Activated T-cell treated with anti-CD3 and anti-CD28 coated beads for 1 hour (primary cell): ENCODE data around the gene SLC26A11.
"Not testable (repeated sequence)": the region's sequence is repeated elsewhere in the genome, so short reads cannot be mapped to it uniquely, and the experiment has no call there.

Experiments used
- DNase-seq: peaks from one replicate; pipeline ENCODE4 v3.0.0-alpha.2; 2020; ENCODE audit warnings: low read depth

Gene SLC26A11

DNA sequence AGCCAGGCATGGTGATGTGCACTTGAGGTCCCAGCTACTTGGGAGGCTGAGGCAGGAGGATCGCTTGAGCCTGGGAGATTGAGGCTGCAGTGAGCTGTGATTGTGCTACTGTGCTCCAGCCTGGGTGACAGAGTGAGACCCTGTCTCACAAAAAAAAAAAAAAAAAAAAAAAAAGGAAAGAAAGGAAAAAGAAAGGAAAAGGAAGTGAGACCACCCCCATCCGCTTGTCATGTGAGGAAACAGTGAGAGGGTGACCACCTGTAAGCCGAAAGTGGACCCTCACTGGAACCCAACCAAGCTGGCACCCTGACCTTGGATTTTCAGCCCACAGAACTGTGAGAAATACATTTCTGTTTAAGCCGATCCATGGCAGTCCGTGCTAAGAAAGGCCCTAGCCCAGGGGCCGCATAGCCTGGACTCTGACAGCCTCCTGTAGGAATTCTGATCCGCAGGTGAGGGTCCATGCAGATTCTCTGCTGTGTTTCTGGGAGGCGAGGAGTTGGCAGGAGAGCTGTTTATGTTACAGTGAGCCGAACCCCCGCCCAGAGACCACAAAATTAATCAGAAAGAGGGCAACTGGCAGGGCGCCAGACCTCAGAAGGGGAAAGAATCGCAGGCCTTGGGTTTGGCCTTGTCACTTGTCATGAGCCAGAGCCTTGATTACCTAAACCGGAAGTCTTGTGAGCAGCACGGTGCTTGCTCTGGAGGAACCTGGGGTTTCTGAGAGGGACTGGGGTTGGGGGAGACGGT, 1.0 kb upstream of the SLC26A11 start:
- peak; percentile 94 for DNase-seq

DNA sequence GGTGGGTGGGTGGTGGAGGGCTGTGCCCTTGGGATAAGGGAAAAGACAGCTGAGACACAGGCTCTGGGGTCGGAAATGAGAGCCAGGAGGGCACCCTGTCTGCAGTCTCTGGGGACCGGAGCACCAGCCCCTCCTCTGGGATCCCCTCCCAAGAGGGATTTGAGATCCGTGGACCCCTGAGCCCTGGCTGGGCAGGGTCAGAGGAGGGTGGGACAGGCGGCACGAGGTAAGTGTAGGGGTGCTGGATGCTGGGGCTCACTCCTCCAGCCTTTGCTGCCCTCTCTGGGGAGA, 519 bp upstream of the SLC26A11 start:
- DNase-seq, result no peak

DNA sequence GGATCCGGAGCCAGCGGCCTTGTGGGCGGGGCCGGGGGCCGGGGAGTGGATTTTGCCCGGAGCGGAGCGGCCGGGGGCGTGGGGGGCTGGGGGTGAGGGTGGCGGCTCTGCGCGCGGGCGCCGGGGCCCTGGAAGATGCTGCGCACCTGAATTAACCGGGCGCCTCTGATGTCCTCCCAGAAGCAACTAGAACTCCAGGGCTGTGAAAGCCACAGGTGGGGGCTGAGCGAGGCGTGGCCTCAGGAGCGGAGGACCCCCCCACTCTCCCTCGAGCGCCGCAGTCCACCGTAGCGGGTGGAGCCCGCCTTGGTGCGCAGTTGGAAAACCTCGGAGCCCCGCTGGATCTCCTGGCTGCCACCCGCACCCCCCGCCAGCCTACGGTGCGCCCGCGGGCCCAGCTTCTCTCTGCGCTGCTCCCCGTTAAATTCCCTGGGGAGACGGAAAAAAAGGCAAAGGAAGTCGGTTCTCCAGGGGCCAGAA, 549 bp downstream of the SLC26A11 start:
- DNase-seq, result no peak

DNA sequence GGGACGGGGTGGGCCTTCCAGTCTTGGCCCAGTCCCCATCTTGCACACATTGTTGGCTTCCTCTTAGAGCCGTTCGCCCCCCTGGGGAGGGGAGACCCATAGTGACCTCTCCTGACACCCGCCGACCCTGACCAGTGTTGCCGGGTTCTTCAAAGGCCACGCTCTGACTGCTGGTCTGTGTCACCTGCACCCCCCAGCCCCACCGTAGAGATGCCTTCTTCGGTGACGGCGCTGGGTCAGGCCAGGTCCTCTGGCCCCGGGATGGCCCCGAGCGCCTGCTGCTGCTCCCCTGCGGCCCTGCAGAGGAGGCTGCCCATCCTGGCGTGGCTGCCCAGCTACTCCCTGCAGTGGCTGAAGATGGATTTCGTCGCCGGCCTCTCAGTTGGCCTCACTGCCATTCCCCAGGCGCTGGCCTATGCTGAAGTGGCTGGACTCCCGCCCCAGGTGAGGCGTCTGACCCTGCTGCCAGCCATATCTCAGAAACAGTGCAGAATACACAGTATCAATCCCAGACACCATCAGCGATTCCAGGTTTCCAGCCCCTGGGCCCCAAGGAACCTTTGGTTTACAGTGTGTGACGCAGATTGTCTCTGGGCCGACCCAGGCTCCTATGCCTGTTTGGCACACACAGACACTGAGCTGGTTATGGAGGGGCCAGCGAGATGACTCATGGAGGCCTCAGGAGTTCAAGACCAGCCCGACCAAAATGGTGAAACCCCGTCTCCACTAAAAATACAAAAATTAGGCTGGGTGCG, 1.3 kb downstream of the SLC26A11 start:
- no peak for DNase-seq

DNA sequence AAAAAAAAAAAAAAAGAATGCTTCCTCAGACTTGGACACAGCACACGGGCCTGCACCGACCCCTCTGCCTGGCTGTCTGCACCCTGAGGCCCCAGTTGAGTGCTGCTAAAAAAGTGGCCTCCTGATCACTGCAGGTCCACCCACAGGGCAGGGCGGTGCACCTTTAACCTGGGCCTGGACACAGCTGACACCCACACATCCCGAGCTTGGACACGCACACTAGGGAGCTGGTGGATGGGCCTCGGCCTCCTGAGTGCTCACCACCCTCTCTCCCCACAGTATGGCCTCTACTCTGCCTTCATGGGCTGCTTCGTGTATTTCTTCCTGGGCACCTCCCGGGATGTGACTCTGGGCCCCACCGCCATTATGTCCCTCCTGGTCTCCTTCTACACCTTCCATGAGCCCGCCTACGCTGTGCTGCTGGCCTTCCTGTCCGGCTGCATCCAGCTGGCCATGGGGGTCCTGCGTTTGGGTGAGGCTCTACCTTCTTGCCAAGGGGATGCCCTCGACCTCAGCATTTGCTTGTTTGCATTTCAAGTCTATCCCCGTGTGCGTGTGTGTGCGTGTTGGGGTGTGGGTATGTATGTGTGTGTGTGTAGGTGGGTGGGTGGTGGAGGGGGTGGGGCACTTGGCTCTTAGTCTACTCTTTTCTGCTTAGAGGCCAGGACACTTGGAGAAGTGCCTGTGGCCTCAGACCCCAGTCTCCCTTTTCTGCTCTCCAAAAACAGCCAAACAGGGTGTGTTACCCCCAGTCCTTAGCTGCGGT, 2.3 kb downstream of the SLC26A11 start:
- DNase-seq, result no peak

DNA sequence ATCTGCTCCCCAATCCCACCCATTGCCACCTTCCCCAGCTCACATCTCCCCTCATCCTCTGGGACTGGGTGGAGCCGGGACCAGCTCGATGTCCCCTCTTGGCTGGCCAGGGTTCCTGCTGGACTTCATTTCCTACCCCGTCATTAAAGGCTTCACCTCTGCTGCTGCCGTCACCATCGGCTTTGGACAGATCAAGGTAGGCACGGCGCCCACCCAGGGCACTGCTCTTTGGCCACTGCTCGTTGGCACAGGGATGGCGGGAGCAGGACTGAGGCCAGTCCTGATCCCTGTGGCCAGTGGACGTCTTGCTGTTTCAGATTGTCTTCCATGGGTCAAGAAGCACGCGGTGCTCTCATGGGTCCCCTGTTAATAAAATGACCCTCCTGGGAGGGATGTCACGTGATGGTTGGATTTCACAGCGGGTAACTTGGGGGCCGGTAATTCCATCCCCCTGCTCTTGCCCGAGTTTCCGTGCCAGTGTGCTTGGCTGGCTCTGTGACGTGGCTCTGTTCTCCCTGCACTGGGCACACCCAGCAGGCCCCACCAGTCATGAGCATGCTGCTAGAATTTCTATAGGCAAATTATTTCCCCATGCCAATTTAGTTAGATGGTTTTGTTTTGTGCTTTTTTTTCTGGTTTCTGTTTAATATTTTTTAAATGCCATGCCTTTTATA, 3.1 kb downstream of the SLC26A11 start:
- DNase-seq, result no peak

DNA sequence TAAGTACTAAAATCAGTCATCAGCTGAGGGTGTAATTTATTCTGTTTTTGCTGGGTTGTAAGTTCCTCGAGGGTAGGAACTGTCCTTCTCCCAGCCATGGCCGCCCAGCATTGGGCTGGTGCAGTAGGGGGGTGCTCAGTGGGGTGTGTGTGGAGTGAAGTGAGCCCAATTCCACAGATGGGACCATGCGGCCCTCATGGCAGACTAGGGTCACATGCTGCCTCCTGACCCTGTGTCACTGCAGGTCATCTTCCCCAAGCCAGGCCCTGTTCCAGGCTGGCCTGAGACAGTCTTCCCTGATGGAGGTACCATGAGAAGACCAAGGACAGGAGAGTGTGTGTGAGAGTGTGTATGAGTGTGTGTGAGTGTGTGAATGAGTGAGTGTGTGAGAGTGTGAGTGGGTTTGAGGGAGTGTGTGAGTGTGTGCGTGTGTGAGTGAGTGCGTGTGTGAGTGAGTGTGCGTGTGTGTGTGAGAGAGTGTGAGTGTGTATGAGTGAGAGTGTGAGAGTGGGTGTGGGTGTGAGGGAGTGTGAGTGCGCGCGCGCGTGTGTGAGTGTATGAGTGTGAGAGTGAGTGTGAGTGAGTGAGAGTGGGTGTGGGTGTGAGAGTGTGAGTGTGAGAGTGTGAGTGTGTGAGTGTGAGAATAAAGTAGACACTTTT, 3.7 kb downstream of the SLC26A11 start:
- no peak for DNase-seq

DNA sequence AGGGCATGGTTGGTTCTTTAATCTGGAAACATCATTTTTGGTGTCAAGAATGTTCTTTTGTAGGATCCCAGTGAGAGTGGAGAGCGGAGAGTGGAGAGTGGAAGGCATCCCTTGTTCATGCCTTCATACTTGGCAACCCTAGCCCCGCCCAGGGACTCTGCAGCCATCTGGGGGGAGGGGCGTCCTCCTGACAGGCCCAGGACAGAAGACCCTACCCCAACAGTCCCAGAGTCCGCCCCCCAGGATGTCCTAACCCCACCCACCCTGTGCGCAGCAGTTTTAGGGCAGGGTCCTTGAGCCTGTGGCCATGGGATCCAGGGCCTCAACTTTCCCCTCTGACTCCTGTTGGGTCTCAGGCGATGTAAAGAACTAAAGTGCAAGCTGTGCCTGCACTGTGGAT, 4.5 kb downstream of the SLC26A11 start:
- DNase-seq, result no peak

DNA sequence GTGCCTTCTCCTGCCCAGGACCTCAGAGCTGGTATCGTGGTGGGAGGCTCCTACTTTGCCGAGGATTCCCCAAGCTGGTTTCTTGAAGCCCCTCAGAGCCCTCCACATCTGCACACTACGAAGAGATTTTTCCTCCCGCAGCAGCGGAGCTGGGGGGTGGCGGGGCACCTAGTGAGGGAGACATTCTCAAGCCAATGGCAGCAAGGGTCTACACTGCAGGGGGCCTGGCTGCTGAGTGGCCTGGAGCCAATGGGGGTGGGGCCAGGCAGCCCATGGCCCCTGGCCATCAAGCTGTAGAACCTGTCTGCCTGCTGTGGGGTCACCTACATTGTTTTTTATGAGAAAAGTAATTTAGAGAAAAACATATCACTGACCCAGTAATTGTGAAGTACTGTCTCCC, 5.0 kb downstream of the SLC26A11 start:
- DNase-seq, result no peak

DNA sequence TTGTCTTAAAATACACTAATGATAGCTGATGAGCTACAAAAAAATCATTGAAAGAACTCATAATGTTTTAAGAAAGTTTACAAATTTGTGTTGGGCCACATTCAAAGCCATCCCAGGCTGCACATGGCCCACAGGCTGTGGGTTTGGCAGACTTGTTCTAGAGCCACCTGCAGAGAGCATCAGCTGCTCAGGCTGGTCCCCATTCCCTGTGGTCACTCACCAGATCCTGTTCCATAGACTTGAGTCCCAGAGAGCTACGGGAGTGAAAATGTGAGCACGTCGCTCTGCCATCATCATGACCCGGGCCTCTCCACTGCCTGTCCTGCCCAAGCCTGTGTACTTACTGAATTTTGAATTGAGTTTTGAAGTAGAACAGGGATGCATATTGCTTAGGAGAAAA, 6.9 kb downstream of the SLC26A11 start:
- no peak for DNase-seq

DNA sequence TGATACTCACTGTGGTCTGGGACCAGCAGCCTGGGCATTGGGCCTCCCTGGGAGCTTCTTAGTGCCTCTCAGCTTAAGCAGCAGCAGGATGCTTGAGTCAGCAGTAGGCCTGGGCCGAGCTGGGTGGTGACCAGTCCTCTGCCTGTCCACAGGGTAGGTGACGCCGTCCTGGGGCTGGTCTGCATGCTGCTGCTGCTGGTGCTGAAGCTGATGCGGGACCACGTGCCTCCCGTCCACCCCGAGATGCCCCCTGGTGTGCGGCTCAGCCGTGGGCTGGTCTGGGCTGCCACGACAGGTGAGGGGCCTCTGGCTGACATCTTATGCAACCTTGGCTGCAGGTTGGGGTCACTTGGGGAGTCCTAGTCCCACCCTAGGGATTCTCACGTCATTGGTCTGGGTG, 7.4 kb downstream of the SLC26A11 start:
- DNase-seq, result no peak

DNA sequence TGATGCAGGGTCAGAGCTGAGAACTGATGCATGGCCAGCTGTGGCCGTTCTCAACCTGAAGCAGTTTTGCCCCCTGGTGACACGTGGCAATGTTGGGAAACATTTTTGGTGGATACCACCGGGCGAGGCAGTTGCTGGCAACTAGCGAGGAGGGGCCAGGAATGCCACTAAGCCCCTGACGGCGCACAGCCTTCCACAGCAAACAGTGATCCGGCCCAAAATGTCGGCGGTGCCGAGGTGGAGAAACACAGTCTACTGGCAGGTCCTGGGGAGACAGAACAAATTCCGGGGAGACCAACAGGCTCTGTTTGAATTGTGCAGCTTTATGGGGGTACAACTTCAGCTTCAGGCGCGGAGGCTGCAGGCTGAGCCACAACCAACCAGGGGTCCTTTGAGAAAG, 8.2 kb downstream of the SLC26A11 start:
- DNase-seq, result no peak

DNA sequence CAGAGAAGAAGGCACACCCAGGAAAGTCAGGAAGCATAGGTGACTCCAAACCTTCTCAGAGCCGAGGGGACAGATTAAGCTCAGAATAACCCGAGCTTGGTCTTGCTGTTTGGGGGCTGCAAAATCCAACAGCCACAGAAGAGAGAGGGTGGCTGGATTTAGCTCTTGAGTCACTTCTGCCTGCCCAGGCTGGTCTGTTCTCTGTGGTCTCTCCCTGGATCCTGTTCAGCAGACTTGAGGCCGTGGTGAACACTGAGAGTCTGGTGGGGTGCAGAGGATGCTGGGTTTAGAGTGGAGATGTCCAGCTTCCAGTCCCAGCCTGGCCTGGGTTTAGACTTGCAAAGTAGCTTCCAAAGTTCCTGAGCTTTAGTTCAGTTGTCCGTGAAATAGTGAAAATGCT, 8.8 kb downstream of the SLC26A11 start:
- DNase-seq, result no peak

DNA sequence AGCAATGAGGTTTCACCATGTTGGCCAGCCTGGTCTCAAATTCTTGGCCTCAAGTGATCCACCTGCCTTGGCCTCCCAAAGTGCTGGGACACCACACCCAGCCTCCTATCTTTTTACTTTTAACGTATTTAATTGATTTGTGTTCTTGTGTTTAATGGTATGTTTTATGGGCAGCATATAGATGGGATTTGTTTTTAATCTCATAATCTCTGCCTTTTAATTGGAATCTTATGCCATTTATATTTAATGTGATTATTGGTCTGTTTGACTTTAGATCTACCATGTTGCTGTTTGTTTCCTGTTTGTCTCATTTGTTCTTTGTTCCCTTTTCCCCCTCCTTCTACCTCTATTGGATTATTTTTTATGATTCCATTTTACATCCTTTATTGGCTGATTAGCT, 12.2 kb downstream of the SLC26A11 start:
- no peak for DNase-seq

DNA sequence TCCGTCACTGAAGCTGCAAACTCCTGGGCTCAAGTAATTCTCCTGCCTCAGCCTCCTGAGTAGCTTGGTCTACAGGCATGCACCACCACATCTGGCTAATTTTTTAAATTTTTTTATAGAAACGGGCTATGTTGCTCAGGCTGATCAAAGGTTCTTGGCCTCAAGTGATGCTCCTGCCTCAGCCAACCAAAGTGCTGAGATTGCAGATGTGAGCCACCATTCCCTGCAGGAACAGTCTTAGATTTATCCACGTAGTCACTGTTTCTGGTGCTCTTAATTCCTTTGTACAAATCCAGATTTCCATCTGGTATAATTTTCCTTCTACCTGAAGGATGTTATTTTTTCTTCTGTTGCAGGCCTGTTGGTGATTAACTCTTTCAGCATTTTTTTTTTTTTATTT, 13.0 kb downstream of the SLC26A11 start:
- no peak for DNase-seq

DNA sequence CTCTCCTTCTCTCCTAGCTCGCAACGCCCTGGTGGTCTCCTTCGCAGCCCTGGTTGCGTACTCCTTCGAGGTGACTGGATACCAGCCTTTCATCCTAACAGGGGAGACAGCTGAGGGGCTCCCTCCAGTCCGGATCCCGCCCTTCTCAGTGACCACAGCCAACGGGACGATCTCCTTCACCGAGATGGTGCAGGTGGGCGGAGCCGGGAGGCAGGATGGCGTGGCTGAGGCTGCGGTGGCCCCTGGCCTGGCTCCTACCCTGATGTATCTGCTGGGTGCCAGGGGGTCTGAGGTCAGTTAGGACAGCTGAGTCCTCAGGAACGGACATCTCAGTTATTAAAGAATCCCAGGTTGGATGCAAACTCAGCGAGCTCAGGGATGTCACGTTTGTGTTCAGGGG, 16.7 kb downstream of the SLC26A11 start:
- no peak for DNase-seq

DNA sequence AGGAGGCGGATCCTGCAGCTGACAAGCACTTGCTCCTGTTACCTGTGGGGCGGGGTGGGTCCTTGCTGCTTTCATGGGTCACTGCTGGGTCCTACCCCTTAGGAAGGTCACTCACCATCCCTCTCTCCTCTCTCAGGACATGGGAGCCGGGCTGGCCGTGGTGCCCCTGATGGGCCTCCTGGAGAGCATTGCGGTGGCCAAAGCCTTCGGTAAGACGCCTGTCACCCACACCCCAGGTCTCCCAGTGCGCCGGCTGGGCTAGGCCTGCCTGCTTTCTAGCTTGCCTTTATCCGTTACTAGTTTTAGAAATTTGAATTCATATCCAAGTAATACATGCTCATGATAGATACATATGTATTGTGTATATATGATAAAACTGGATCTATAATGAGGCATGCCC, 17.2 kb downstream of the SLC26A11 start:
- no peak for DNase-seq

DNA sequence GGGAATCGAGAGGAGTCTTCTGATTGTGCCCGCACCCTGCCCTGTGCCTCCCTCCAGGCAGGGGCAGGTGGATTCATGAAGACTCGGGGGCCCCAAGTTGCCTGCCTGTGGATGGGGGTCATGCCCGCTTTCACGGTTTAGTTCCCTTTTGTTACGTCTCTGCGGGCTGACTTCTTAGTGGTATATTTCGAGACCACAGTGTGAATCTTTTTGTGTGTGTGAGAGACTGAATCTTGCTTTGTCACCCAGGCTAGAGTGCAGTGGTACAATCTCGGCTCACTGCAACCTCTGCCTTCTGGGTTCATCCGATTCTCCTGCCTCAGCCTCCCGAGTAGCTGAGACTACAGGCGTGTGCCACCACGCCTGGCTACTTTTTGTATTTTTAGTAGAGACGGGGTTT, 22.3 kb downstream of the SLC26A11 start:
- DNase-seq, result no peak

DNA sequence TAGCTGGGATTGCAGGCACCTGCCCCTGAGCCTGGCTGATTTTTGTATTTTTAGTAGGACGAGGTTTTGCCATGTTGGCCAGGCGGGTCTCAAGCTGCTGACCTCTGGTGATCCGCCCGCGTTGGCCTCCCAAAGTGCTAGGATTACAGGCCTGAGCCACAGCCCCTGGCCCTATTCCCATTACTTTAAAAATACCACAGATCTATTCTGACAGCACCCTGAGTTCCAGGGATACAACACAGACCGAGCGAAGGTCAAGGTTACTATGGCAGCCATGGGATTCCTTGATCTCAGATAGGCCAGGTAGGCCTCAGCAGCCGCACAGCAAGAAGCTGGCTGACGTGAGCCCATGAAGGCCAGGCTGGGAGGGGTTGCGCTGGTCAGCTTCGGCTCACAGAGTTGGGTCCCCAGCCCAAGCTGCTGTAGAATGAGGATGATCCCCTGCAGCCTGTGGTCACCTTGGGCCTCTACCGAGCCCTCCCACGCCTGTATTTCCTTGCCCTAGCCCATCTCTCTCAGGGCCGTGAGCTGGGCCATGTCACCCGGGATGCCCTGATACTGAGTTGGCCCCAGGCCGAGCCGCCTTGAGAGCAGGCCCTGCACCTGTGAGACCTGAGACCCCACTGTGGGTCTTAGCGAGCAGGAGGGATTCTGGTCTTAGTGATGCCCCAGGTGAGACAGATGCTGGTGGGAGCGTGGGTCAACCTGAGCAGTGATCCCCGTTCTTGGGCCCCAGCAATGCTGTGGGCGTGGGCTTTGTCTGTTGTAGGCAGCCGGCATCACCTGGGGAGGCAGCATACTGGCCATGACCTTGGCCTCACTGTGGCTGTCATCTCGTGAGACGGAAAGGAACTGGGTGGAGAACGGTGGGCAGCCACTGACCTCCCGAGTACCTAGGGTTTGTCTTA, 23.6 kb downstream of the SLC26A11 start:
- DNase-seq, result no peak

DNA sequence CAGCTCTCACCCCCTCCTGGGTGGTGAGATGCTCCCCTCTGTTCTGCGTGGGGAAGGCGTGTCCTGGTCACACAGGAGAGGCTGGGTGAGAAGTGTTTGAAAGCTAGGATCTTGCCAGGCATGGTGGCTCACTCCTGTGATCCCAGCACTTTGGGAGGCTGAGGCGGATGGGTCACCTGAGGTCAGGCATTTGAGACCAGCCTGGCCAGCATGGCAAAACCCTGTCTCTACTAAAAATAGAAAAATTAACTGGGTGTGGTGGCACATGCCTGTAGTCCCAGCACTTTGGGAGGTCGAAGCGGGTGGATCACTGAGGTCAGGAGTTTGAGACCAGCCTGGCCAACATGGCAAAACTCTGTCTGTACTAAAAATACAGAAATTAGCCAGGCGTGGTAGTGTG, 24.2 kb downstream of the SLC26A11 start:
- not testable (repeated sequence) for DNase-seq
